Cardiac septum (tissue), 1 donor: ENCODE measurements around the gene MDGA2. TPM values are rescaled to one million over a fixed set of nuclear protein-coding genes. Genes with fewer than 3 reads are reported as not detected.
"Not testable (repeated sequence)": the region's sequence is repeated elsewhere in the genome, so short reads cannot be mapped to it uniquely, and the experiment has no call there.

Source experiments
- DNase-seq: peaks from one replicate; pipeline ENCODE4 v3.0.0-alpha.2; 2020; ENCODE audit warnings: low spot score
- intact Hi-C: fragments of 100-400 bp; cut with DNase I; formaldehyde crosslinking; loops from one replicate; pipeline ENCODE4 v1.14.0; 2022
- total RNA-seq: library from RNA; stranded (reverse); fragmentation: NEBNext Ultra II Directional; extraction: Animal tissue kit (Norgen Biotek cat#: 25700); gene quantifications from one replicate; pipeline ENCODE4 v1.2.1, GENCODE V29; 2021
- donor health status: DM: no; HTN: no; CAD: no.

MDGA2 gene
- total RNA-seq, 1 donor from 2014 or later, result 0.19 TPM

GRCh38 chr14:47269756-47270492 is 405.5 kb downstream of the MDGA2 start:
- intact Hi-C loops, result no loop called here

GRCh38 chr14:47264842-47265241 is 410.6 kb downstream of the MDGA2 start:
- intact Hi-C loops, result no loop called here
- no peak for DNase-seq

More at GRCh38 chr14:47269756-47270492, 405.5 kb downstream of the MDGA2 start:
- DNase-seq, result no peak

GRCh38 chr14:47262801-47263200 is 412.6 kb downstream of the MDGA2 start:
- intact Hi-C loops, result no loop called here
- DNase-seq, result no peak

GRCh38 chr14:47261350-47261749 is 414.1 kb downstream of the MDGA2 start:
- intact Hi-C loops, result no loop called here
- DNase-seq, result no peak

- intact Hi-C loops, result no loop called here
- DNase-seq, result no peak
Measured at GRCh38 chr14:47259796-47260195, 415.6 kb downstream of the MDGA2 start.

- no peak for DNase-seq
- intact Hi-C loops, result no loop called here
Measured at GRCh38 chr14:47257013-47257412, 418.4 kb downstream of the MDGA2 start.

- no peak for DNase-seq
- intact Hi-C loops, result no loop called here
Measured at GRCh38 chr14:47252802-47253201, 422.6 kb downstream of the MDGA2 start.

GRCh38 chr14:47246367-47246766 is 429.0 kb downstream of the MDGA2 start:
- intact Hi-C loops, result no loop called here
- DNase-seq, result no peak

GRCh38 chr14:47242579-47242978 is 432.8 kb downstream of the MDGA2 start:
- DNase-seq, intact Hi-C loops: not testable (repeated sequence)

GRCh38 chr14:47240748-47241437 is 434.5 kb downstream of the MDGA2 start:
- DNase-seq, result no peak
- intact Hi-C loops, result no loop called here

GRCh38 chr14:47235619-47236018 is 439.8 kb downstream of the MDGA2 start:
- no peak for DNase-seq
- intact Hi-C loops, result no loop called here

- intact Hi-C loops, result no loop called here
Measured at GRCh38 chr14:47226877-47227520, 448.4 kb downstream of the MDGA2 start.

GRCh38 chr14:47223656-47224055 is 451.7 kb downstream of the MDGA2 start:
- intact Hi-C loops, result no loop called here
- no peak for DNase-seq

More at GRCh38 chr14:47226877-47227520, 448.4 kb downstream of the MDGA2 start:
- no peak for DNase-seq

- no peak for DNase-seq
- intact Hi-C loops, result no loop called here
Measured at GRCh38 chr14:47220096-47220495, 455.3 kb downstream of the MDGA2 start.

- intact Hi-C loops, result no loop called here
- DNase-seq, result no peak
Measured at GRCh38 chr14:47211263-47211662, 464.1 kb downstream of the MDGA2 start.

GRCh38 chr14:47210099-47210498 is 465.3 kb downstream of the MDGA2 start:
- no peak for DNase-seq
- intact Hi-C loops, result no loop called here

- intact Hi-C loops, result no loop called here
- DNase-seq, result no peak
Measured at GRCh38 chr14:47208434-47208833, 467.0 kb downstream of the MDGA2 start.

- DNase-seq, result no peak
- intact Hi-C loops, result no loop called here
Measured at GRCh38 chr14:47207617-47208016, 467.8 kb downstream of the MDGA2 start.

- intact Hi-C loops, result no loop called here
- DNase-seq, result no peak
Measured at GRCh38 chr14:47200740-47201139, 474.7 kb downstream of the MDGA2 start.

- no peak for DNase-seq
- intact Hi-C loops, result no loop called here
Measured at GRCh38 chr14:47195582-47195981, 479.8 kb downstream of the MDGA2 start.

GRCh38 chr14:47194055-47194454 is 481.4 kb downstream of the MDGA2 start:
- intact Hi-C loops, result no loop called here
- no peak for DNase-seq
